K562 (cell line): ENCODE data around the gene CEACAM7. TPM values are rescaled to one million over a fixed set of nuclear protein-coding genes. Genes with fewer than 3 reads are reported as not detected.

ENCODE experiments used
- CAMTA2 ChIP-seq: fragments of 250-450 bp; sonication (Bioruptor Pico); conservative IDR thresholded peaks from 2 replicates; pipeline ENCODE4 v1.5.1; 2022
- CREM ChIP-seq: IDR thresholded peaks from 2 replicates; pipeline ENCODE4 v1.6.1; 2014; ENCODE audit warnings: antibody characterized with exemption, low read depth
- NONO ChIP-seq, 2 experiments: fragments of 200-400 bp in 1 of 2; fragments of 450-650 bp in 1 of 2; formaldehyde crosslinking in 1 of 2; IDR thresholded peaks; 2 replicates each; pipeline ENCODE4 v1.6.1; 2017; ENCODE audit warnings: low read depth in 2 of 2, mild to moderate bottlenecking in 2 of 2, moderate library complexity in 2 of 2, low read length in 1 of 2
- PHF21A ChIP-seq: fragments of 450-650 bp; IDR thresholded peaks from 2 replicates; pipeline ENCODE4 v1.6.1; 2017; ENCODE audit warnings: low read depth, borderline replicate concordance
- PURB ChIP-seq: sonication (generic); formaldehyde crosslinking; IDR thresholded peaks from 2 replicates; pipeline ENCODE4 v1.9.0; 2021; ENCODE audit warnings: low read depth, mild to moderate bottlenecking, missing genetic modification reagents
- RBM17 ChIP-seq: fragments of 200-400 bp; formaldehyde crosslinking; IDR thresholded peaks from 2 replicates; pipeline ENCODE4 v1.6.1; 2017; ENCODE audit warnings: low read depth, mild to moderate bottlenecking, low read length, borderline replicate concordance
- RUNX1 ChIP-seq: sonication (generic); IDR thresholded peaks from 2 replicates; pipeline ENCODE4 v1.6.1; 2016; ENCODE audit warnings: antibody characterized with exemption, low read depth
- SIN3B ChIP-seq: fragments of 450-650 bp; IDR thresholded peaks from 2 replicates; pipeline ENCODE4 v1.6.1; 2017; ENCODE audit warnings: low read depth, mild to moderate bottlenecking, moderate library complexity
- polyA plus RNA-seq, 8 experiments: library from polyadenylated mRNA; depleted of rRNA in 4 of 8; stranded (reverse) in 5 of 8; unstranded in 3 of 8; fragments of >200 nt; fragmentation: Nextera tagmentation in 2 of 8; fragmentation: Illumina TruSeq in 1 of 8; extraction: Ambion mirVana in 2 of 8; extraction: Trizol in 1 of 8; gene quantifications; 2 replicates each; pipeline versions ENCODE4 v1.2.1 to v1.2.3, GENCODE V29; 2011 to 2014; ENCODE audit warnings: inconsistent platforms in 1 of 8, missing spikeins in 1 of 8
- total RNA-seq, 7 experiments: library from RNA; depleted of rRNA in 6 of 7; stranded (reverse); fragments of >200 nt in 6 of 7; fragmentation: Illumina TruSeq in 2 of 7; extraction: Trizol in 2 of 7; gene quantifications; 2 replicates each; pipeline versions ENCODE4 v1.2.1 to v1.2.3, GENCODE V29; 2011 to 2021; ENCODE audit warnings: low replicate concordance in 1 of 7
- TF ChIP-seq, protein P1 (sequence below): fragments of 450-650 bp; formaldehyde crosslinking; IDR thresholded peaks from 2 replicates; pipeline ENCODE4 v1.4.0; 2020; ENCODE audit warnings: mild to moderate bottlenecking, moderate library complexity
- TF ChIP-seq, protein P2 (sequence below): fragments of 450-650 bp; IDR thresholded peaks from 2 replicates; pipeline ENCODE4 v1.6.1; 2018; ENCODE audit not compliant: partially characterized antibody
- TF ChIP-seq, protein P3 (sequence below): fragments of 200-600 bp; sonication (generic); IDR thresholded peaks from one replicate; pipeline ENCODE4 v1.6.1; 2012; ENCODE audit warnings: mild to moderate bottlenecking, low read depth, low read length, inconsistent platforms

CEACAM7 gene
- total and polyA plus RNA-seq, 9 of the 15 experiments (the other 6 are each of a cell fraction or from before 2014, with no cell fraction given) = not detected

DNA sequence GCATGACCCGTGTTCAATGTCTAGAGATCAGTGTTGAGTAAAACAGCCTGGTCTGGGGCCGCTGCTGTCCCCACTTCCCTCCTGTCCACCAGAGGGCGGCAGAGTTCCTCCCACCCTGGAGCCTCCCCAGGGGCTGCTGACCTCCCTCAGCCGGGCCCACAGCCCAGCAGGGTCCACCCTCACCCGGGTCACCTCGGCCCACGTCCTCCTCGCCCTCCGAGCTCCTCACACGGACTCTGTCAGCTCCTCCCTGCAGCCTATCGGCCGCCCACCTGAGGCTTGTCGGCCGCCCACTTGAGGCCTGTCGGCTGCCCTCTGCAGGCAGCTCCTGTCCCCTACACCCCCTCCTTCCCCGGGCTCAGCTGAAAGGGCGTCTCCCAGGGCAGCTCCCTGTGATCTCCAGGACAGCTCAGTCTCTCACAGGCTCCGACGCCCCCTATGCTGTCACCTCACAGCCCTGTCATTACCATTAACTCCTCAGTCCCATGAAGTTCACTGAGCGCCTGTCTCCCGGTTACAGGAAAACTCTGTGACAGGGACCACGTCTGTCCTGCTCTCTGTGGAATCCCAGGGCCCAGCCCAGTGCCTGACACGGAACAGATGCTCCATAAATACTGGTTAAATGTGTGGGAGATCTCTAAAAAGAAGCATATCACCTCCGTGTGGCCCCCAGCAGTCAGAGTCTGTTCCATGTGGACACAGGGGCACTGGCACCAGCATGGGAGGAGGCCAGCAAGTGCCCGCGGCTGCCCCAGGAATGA lies 18.9 kb upstream of the CEACAM7 start (continued):
- TF ChIP-seq, protein P1, sequence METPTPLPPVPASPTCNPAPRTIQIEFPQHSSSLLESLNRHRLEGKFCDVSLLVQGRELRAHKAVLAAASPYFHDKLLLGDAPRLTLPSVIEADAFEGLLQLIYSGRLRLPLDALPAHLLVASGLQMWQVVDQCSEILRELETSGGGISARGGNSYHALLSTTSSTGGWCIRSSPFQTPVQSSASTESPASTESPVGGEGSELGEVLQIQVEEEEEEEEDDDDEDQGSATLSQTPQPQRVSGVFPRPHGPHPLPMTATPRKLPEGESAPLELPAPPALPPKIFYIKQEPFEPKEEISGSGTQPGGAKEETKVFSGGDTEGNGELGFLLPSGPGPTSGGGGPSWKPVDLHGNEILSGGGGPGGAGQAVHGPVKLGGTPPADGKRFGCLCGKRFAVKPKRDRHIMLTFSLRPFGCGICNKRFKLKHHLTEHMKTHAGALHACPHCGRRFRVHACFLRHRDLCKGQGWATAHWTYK (CRISPR knock-in tag) = no peak
- TF ChIP-seq SIN3B (no peak; the same call in 1 of the 2 replicates), PURB (CRISPR knock-in tag) (no peak), CREM (peak; percentile 30; the same call in 1 of the 2 replicates), PHF21A (no peak), NONO (IDR thresholded peaks at IDR 0.05; ENCODE audit: low read depth in 2 of 2, low read length in 1 of 2) (no peak), RBM17 (no peak), RUNX1 (no peak), CAMTA2 (CRISPR knock-in tag) (no peak)
- TF ChIP-seq, protein P2, sequence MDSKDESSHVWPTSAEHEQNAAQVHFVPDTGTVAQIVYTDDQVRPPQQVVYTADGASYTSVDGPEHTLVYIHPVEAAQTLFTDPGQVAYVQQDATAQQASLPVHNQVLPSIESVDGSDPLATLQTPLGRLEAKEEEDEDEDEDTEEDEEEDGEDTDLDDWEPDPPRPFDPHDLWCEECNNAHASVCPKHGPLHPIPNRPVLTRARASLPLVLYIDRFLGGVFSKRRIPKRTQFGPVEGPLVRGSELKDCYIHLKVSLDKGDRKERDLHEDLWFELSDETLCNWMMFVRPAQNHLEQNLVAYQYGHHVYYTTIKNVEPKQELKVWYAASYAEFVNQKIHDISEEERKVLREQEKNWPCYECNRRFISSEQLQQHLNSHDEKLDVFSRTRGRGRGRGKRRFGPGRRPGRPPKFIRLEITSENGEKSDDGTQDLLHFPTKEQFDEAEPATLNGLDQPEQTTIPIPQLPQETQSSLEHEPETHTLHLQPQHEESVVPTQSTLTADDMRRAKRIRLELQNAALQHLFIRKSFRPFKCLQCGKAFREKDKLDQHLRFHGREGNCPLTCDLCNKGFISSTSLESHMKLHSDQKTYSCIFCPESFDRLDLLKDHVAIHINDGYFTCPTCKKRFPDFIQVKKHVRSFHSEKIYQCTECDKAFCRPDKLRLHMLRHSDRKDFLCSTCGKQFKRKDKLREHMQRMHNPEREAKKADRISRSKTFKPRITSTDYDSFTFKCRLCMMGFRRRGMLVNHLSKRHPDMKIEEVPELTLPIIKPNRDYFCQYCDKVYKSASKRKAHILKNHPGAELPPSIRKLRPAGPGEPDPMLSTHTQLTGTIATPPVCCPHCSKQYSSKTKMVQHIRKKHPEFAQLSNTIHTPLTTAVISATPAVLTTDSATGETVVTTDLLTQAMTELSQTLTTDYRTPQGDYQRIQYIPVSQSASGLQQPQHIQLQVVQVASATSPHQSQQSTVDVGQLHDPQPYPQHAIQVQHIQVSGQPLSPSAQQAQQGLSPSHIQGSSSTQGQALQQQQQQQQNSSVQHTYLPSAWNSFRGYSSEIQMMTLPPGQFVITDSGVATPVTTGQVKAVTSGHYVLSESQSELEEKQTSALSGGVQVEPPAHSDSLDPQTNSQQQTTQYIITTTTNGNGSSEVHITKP = peak; percentile 16
- TF ChIP-seq, protein P3, sequence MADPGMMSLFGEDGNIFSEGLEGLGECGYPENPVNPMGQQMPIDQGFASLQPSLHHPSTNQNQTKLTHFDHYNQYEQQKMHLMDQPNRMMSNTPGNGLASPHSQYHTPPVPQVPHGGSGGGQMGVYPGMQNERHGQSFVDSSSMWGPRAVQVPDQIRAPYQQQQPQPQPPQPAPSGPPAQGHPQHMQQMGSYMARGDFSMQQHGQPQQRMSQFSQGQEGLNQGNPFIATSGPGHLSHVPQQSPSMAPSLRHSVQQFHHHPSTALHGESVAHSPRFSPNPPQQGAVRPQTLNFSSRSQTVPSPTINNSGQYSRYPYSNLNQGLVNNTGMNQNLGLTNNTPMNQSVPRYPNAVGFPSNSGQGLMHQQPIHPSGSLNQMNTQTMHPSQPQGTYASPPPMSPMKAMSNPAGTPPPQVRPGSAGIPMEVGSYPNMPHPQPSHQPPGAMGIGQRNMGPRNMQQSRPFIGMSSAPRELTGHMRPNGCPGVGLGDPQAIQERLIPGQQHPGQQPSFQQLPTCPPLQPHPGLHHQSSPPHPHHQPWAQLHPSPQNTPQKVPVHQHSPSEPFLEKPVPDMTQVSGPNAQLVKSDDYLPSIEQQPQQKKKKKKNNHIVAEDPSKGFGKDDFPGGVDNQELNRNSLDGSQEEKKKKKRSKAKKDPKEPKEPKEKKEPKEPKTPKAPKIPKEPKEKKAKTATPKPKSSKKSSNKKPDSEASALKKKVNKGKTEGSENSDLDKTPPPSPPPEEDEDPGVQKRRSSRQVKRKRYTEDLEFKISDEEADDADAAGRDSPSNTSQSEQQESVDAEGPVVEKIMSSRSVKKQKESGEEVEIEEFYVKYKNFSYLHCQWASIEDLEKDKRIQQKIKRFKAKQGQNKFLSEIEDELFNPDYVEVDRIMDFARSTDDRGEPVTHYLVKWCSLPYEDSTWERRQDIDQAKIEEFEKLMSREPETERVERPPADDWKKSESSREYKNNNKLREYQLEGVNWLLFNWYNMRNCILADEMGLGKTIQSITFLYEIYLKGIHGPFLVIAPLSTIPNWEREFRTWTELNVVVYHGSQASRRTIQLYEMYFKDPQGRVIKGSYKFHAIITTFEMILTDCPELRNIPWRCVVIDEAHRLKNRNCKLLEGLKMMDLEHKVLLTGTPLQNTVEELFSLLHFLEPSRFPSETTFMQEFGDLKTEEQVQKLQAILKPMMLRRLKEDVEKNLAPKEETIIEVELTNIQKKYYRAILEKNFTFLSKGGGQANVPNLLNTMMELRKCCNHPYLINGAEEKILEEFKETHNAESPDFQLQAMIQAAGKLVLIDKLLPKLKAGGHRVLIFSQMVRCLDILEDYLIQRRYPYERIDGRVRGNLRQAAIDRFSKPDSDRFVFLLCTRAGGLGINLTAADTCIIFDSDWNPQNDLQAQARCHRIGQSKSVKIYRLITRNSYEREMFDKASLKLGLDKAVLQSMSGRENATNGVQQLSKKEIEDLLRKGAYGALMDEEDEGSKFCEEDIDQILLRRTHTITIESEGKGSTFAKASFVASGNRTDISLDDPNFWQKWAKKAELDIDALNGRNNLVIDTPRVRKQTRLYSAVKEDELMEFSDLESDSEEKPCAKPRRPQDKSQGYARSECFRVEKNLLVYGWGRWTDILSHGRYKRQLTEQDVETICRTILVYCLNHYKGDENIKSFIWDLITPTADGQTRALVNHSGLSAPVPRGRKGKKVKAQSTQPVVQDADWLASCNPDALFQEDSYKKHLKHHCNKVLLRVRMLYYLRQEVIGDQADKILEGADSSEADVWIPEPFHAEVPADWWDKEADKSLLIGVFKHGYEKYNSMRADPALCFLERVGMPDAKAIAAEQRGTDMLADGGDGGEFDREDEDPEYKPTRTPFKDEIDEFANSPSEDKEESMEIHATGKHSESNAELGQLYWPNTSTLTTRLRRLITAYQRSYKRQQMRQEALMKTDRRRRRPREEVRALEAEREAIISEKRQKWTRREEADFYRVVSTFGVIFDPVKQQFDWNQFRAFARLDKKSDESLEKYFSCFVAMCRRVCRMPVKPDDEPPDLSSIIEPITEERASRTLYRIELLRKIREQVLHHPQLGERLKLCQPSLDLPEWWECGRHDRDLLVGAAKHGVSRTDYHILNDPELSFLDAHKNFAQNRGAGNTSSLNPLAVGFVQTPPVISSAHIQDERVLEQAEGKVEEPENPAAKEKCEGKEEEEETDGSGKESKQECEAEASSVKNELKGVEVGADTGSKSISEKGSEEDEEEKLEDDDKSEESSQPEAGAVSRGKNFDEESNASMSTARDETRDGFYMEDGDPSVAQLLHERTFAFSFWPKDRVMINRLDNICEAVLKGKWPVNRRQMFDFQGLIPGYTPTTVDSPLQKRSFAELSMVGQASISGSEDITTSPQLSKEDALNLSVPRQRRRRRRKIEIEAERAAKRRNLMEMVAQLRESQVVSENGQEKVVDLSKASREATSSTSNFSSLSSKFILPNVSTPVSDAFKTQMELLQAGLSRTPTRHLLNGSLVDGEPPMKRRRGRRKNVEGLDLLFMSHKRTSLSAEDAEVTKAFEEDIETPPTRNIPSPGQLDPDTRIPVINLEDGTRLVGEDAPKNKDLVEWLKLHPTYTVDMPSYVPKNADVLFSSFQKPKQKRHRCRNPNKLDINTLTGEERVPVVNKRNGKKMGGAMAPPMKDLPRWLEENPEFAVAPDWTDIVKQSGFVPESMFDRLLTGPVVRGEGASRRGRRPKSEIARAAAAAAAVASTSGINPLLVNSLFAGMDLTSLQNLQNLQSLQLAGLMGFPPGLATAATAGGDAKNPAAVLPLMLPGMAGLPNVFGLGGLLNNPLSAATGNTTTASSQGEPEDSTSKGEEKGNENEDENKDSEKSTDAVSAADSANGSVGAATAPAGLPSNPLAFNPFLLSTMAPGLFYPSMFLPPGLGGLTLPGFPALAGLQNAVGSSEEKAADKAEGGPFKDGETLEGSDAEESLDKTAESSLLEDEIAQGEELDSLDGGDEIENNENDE = no peak
